Epithelial cell of proximal tubule (primary cell): ENCODE data around the gene IGF2BP1. TPM values are rescaled to one million over a fixed set of nuclear protein-coding genes. Genes with fewer than 3 reads are reported as not detected.

Experiments
- DNase-seq: peaks from one replicate; pipeline ENCODE4 v3.0.0-alpha.2; 2011; ENCODE audit warnings: low read depth
- H3K4me3 ChIP-seq: 2 replicates; pipeline ENCODE4 v1.5.1; 2011; ENCODE audit warnings: low read depth, mild to moderate bottlenecking, low read length
- total RNA-seq: library from RNA; depleted of rRNA; stranded (reverse); fragments of >200 nt; gene quantifications from 2 replicates; pipeline ENCODE4 v1.2.3, GENCODE V29; 2015
- TF ChIP-seq, protein P1 (sequence below): conservative IDR thresholded peaks from 2 replicates; pipeline ENCODE4 v1.5.1; 2012; ENCODE audit warnings: low read depth, mild to moderate bottlenecking, low read length

The IGF2BP1 gene
- total RNA-seq, 1 donor from 2014 or later = 9.0 TPM

DNA sequence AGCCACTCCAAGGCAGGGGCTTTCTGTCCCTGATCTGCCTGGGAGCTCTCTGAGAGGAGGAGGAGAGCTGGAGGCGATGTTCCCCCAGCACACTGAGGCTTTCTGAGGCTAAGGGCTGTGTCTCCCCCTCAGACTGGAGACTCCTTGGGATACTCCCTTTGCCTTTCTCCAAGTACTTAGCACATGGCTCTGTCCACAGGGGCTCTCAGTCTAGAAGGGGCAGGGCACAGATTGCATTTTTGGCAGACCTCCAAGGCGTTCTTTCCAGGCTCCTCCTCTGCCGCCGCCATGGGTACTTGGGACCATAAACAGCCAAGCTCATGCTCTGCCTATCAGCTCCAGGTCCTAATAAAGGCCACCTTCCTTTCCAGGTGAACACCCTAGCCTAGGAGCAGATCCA, 27.0 kb upstream of the IGF2BP1 start:
- no peak for DNase-seq
- no peak overlapping the region for H3K4me3 ChIP-seq
- TF ChIP-seq, protein P1, sequence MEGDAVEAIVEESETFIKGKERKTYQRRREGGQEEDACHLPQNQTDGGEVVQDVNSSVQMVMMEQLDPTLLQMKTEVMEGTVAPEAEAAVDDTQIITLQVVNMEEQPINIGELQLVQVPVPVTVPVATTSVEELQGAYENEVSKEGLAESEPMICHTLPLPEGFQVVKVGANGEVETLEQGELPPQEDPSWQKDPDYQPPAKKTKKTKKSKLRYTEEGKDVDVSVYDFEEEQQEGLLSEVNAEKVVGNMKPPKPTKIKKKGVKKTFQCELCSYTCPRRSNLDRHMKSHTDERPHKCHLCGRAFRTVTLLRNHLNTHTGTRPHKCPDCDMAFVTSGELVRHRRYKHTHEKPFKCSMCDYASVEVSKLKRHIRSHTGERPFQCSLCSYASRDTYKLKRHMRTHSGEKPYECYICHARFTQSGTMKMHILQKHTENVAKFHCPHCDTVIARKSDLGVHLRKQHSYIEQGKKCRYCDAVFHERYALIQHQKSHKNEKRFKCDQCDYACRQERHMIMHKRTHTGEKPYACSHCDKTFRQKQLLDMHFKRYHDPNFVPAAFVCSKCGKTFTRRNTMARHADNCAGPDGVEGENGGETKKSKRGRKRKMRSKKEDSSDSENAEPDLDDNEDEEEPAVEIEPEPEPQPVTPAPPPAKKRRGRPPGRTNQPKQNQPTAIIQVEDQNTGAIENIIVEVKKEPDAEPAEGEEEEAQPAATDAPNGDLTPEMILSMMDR = no peak

DNA sequence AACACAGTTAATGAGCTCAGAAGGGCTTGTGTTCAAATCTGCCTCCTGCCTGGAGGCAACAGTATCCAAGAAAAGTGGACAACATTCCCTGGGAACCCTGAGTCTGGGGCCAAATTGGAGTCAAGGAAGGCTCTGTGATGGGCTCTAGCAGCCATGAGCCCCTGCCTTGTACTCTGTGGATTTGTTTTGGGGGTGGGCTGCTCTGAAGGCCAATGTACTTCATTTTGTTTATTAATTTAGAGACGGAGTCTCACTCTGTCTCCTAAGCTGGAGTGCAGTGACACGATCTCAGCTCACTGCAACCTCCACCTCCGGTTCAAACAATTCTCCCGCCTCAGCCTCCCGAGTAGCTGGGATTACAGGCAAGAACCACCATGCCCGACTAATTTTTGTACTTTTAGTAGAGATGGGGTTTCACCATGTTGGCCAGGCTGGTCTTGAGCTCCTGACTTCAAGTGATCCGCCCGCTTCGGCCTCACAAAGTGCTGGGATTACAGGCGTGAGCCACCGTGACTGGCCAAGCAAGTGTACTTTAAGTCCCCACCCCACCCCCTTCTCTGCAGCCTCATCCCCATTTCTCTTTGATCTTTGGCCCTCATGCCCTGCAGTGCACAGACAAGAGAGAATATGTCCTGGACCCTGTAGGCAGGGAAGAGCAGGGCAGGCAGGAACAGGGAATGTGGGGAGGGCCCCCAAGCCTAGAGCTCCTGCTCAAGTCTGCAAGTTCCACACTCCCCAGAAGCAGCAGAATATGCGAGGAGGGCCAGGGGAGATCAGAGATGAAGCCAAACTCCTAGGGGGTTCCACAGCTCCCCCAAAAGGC, 26.1 kb upstream of the IGF2BP1 start:
- DNase-seq = no peak
- TF ChIP-seq, protein P1 = no peak
- H3K4me3 ChIP-seq = no peak overlapping the region

DNA sequence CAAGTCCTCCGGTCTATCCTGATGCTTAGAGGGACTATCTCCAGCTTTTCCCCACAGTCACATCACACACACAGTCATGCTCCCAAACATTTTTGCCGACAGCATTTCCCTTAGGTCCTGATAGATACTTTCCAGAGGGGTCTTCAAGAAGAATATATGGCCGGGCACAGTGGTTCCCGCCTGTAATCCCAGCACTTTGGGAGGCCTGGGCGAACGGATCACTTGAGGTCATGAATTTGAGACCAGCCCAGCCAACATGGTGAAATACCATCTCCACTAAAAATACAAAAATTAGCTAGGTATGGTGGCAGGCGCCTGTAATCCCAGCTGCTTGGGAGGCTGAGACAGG, 24.5 kb upstream of the IGF2BP1 start:
- H3K4me3 ChIP-seq = no peak overlapping the region
- no peak for DNase-seq
- TF ChIP-seq, protein P1 = no peak

DNA sequence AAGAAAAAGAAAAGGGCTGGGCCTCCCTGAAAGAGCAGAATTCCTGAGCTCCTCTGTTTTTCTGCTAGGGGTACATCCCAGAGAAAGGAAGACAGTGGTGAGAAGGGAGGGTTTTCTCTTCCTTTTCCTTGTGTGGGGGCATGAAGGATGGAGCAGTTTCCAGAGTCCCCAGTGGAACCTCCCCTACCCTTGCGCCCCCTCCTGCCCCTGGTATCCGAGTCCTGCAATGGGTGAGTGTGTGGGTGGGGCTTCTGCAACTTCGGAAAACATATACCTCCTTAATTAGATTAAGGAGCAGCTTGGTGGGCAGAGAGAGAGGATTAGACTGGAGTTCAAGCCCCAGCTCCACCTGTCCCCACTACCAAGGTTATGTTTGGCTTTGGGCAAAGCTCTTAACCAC, 23.4 kb upstream of the IGF2BP1 start:
- DNase-seq = no peak
- TF ChIP-seq, protein P1 = no peak
- no peak overlapping the region for H3K4me3 ChIP-seq

DNA sequence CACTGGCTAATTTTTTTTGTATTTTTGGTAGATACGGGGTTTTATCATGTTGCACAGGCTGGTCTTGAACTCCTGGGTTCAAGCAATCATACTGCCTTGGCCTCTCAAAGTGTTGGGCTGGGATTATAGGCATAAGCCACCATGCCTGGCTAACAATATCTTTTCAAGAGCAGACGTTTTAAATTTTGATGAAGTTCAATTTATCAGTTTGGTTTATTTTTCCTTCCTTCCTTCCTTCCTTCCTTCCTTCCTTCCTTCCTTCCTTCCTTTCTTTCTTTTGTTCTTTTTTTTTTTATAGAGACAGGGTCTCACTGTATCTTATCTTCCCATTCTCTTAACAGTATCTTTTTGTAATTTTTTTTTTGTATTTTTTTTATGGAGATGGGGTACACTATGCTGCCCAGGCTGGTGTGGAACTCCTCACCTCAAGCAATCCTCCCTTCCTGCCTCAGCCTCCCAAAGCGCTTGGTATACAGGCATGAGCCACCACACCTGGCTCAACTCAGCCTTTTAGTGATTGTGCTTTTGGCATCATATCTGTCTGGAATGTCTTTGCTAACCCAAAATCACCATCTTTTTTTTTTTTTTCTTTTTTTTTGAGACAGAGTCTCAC, 15.2 kb upstream of the IGF2BP1 start:
- no peak for DNase-seq
- TF ChIP-seq, protein P1 = no peak
- H3K4me3 ChIP-seq = no peak overlapping the region

DNA sequence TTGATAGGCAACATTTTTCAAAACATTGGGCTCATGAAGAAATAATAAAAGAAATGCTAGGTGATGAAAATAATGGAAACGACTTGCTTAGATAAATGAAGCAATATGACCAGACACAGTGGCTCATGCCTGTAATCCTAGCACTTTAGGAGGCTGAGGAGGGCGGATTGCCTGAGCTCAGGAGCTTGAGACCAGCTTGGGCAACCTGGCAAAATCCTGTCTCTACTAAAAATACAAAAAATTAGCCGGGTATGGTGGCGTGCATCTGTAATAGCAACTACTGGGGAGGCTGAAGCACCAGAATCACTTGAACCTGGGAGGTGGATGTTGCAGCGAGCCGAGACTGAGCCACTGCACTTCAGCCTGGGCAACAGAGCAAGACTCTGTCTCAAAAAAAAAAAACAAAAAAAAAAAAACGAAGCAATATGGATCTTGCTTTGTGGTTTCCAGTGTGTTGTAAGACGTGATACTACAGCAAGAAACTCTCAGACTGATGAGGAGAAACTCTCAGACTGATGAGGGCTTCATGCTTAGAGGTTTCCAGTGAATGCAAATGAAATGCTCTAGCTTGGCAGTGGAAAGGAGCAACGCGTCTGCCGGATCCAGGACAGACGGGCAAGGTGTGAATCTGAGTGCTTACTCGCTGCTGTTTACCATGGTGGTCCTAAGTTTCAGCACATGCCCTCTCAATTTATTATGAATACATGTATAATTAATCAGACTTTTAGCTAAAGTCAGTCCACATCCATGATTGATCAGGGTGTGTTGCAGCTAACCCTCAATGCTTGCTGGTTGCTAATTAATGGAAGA, 11.5 kb upstream of the IGF2BP1 start:
- TF ChIP-seq, protein P1 = no peak
- no peak for DNase-seq

More for the DNA sequence above, 11.5 kb upstream of the IGF2BP1 start:
- no peak overlapping the region for H3K4me3 ChIP-seq
